GM21576 (cell line): Measurements from ENCODE around the gene HPS1.

ENCODE experiments used
- ATAC-seq: cut with Tn5 transposase; IDR thresholded peaks from one replicate; pipeline ENCODE4 v1.9.1; 2021; ENCODE audit warnings: mild to moderate bottlenecking, moderate library complexity; ENCODE audit not compliant: unreplicated experiment

Gene HPS1

DNA sequence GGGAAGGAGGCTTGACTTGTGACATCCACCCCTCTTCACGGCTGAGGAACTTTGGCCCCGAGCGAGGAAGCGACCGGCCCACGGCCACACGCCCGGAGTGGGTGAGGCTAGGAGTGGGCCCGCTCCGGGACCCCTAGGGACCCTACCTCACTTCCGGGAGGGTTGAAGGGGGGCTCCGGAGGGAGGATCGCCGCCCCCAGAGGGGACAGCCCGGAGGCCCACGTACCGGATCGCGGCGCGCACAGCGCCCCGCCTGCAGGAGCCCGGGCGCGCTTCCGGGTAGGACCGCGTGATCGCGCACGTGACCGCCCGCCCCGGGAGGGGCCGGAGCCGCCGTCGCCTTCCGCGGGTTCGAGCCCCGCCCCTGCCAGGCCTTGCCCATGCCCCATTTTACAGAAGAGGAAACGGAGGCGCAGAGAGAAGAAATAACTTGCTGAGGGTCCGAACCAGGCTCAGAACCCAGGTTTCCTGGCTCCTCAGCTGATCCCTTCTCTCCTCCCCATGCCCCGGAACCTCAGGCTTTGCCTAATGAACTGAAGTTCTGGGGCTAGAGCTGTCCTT, at the start of gene HPS1:
Gene HPS1, minus strand, starts transcription at position 275 of the 561 bp plus-strand sequence. CDS start 3,695 bp downstream, outside the sequence.
- ATAC-seq: peak; percentile 86

DNA sequence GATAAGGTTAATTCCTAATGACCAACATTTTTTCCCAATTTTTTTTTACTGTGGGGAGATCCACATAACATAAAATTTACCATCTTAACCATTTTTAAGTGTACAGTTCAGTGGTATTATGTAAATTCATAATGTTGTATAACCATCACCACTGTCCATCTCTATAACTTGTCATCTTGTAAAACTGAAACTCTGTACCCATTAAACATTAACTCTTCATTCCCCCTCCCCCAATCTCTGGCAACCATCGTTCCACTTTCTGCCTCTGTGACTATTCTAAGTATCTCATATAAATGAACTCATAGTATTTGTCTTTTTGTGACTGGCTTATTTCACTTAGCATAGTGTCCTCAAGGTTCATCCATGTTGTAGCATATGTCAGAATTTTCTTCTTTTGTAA, 46.0 kb upstream of the HPS1 start:
- no peak for ATAC-seq

DNA sequence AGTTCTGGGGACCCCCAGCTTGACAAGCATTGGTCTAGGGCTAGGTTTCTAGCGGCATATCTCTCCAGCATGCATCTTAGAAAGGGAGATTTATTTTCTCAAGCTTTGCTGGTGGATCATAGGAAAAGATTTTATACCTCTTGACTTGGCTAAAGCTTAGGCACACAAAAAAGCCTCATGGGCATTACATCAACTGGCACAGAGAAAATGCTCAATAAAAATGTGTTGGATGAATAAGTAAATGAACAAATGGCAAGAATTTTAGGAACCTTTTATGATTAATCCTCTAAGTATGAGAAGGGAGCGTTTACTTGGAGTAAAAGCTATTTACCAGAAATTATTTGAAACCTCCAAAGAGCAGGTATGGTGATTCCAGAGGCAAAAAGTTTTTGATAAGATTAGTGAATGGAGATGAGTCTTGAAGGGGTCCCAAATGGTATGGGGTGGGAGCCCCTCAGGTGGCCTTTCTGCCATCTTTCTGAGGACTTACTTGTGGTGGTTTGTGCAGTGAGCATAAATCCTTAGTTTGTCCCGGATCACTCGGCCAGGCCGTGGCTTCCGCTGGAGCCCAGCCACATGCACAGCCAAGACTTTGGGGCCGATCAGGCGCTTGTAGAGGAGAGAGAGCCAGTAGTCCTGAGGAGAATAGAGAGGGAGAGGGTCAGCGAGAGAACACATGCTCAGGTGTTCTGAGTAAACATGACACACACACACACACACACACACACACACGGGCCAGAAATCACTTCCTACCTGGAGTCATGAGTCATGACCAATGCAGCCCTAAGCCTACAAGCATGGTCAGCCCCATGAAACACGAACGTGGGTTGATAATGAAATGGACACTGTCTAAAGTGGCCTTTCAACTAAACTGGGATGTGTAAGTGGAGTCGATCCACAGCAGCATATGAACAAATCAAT, 43.1 kb upstream of the HPS1 start:
- no peak for ATAC-seq

DNA sequence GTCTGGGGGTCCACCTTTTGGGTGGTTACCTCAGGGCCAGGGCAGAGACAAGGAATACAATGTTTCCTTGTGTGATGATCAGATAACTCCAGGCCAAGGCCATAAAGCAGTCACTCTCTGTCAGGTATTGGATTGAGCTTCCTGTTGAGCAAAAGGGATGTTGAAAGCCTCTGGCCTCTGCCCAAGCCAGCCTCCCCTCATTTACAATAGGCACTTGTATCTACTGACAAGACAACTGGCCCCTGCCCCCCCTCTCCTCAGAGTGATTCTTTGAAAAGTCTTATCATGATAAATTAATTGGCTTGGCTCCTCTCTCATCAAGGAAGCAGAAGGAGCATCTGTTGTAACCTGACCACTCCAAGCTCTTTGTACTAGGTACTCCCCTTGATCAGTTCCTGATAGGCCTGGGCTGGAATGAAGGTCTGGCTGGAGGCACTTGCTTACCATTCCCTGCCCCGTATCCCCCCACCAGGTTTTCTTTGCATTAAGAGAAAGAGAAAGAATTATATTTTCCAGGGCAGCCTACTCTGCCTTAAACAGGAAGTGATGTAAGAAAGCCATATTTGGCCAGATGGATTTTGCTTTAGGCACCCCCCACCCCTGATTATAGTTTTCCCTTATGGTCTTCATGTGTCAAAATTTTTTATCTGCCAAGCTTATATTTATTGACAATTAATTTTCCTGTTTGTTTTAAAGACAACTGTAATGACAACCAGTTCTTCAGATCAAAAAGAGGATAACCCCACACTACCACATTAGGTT, 42.1 kb upstream of the HPS1 start:
- ATAC-seq: no peak

DNA sequence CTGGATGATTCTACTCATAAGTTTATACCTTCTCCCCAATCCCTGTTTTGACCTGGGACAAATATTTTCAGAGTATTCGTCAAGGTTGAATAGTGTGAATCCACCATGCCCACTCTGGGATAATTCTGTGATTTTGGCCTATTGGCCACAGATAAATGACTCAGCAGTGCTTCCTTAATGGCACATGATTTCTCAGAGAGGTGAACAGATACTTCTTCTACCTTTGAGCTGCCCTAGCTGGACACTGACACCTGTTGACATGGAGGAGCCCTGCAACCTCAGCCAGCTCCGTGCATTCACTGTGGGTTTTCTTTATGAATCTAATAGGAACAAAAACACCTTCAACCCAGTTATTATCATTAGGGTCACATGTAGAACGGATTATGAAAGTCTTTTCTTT, 40.9 kb upstream of the HPS1 start:
- no peak for ATAC-seq

DNA sequence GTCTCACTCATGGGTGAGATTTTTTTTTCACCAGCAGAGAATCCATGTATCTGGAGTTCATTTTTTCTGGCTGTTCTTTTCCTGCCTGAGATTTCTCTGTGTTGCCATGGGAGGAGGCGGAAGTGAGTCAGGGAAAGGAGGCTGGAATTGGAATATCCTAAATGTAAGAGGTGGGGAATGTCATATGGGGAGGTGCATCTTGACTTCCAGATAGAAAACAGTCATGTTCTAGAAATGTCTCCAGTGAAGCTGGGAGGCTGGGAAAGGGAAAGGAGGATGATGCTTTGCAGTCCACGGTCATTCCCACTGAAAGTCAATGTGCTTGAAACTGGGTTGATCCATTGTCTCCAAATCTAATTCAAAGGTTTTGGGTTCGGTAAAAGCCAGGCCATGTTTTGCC, 39.7 kb upstream of the HPS1 start:
- no peak for ATAC-seq

DNA sequence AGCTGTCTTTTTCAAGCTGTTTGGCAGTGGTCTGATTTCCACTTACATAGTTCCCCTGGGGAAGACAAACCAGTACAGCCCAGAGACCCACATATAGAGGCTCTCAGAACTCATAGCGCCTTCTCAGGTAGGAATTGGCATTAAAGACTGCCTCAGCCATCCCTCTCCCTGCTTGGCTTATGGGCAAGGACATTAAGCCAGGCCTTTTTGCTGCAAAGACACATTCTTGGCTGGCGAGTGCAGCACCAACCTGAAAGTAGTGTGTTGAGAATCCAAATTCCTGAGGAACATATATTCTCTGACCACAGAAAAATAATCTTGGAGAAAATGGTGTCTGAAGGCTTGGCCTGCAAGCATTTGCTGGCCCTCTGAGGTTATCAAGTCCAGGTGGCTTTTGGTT, 39.2 kb upstream of the HPS1 start:
- ATAC-seq: no peak

DNA sequence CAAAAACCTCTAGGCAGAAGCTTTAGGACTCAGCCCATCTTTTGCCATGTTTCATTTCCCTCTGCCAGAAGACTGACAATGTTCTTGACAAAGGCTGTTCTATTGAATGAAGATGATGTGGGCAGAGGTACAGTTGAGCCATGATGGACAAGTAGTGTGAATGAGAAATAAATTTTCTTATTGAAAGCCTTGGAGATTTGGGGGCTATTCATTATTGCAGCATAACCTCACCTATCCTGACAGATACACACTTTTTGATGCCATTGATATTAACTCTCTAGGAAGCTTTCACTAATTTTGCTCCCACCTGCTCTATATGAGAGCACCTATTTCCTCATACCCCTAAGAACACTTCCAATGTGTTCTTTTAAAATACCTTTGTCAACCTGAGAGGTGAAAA, 36.9 kb upstream of the HPS1 start:
- no peak for ATAC-seq

DNA sequence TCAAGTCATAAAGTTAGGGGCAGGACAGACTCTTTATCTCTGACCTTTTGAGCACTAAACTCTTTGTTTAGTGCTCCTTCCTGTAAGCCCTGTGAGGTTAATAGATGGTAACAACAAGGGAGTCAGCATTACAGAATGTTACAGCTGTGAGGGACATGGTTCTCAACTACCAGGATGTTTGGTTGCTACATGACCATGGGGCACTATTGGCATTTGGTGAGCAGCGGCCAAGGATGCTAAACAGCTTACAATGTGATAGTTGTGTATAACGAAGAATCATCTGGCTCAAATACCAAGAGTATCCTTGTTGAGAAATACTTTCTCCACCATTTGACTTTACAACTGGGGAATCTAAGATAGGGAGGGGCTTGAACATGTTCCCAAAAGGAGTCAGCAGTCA, 35.4 kb upstream of the HPS1 start:
- ATAC-seq: no peak

DNA sequence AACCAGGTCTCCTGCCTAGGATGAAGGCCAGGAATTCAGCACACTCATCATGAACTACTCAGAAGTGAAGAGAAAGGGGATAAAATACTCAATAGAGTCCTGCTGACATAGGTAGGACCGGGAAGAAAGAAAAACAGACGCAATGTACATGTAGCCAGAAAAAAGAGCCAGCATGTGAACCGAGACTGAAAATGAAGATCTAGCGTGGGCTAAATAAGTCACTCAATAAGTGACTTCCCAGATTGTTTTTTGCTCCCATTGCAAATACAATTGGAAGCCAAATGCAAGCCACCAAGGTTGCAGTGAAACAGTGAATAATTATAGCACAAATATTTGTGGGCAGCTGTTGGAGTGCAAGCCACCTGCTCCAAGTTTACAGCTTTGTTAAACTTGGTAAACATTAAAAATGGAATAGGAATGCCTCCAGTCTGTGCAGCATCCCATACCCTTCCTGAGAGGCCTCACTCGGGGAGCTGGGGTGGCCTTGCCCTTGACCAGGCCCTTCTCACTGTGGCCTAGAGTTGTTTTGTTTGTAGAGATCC, 34.7 kb upstream of the HPS1 start:
- ATAC-seq: no peak

DNA sequence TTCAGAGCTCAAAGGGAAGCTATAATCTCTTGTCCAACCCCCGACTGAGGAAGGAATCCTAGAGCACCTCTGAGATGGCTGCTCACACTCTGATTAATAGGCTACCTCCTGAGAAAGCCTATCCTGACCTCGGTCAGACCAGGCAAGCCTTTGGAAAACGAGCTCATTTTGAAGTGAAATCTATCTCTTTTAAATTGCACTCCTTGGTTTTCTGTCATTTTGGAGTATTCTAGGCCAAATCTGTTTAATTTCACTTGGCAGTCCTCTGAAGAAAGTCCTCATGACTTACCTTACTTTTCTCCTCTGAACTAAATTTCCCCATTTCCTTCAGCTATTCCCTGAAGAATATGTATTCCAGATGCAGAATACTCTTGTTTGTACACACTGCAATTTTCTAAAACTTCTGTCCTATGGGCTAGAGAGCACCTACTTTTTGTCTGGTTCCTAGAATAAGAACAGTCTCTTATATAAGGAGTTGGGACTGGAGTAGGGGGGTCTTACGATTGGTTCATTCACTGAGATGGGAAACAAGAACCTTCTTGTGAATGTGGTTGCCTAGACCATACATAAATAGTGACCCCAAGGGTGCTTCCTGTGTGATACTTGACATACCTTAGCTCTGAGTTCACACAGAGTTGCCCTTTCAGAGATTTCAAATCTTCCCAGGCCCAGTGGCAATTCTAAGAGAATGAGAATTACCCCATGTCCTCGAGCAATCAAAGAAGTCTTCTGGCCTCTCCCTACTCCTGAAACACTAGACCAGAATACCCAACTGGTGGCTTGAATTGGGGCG, 31.9 kb upstream of the HPS1 start:
- ATAC-seq: no peak

DNA sequence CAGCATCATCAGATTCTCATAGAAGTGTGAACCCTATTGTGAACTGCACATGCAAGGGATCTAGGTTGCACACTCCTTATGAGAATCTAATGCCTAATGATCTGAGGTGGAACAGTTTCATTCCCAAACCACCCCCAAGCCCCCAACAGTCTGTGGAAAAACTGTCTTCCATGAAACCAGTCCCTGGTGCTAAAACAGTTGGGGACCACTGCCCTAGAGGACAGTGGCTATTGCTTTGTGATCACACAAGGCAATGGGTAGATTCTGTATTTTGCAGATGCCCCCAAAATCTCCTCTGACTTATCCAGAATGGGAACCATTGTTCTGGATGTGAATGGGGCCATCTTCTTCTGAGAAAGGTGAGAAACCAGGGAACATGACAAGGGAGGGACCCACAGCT, 31.1 kb upstream of the HPS1 start:
- ATAC-seq: no peak

DNA sequence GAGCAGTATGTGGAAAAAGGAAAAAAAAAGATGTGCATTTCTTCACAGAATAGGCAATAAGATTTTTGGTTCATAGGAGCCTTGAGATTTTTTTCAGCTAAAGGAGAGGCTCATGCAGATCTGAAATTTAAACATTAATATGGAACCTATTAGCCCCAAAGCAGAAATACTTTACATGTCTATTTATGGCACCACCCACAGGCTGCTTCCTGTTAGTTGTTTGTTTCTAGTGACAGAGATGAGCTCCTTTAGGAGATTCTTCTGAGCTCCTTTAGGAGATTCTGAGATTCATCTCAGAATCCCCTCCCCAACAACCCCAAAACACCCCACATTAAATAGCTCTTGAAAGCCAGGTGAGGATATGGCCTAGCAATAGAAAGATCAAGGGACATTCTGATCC, 27.9 kb upstream of the HPS1 start:
- peak; percentile 74 for ATAC-seq

DNA sequence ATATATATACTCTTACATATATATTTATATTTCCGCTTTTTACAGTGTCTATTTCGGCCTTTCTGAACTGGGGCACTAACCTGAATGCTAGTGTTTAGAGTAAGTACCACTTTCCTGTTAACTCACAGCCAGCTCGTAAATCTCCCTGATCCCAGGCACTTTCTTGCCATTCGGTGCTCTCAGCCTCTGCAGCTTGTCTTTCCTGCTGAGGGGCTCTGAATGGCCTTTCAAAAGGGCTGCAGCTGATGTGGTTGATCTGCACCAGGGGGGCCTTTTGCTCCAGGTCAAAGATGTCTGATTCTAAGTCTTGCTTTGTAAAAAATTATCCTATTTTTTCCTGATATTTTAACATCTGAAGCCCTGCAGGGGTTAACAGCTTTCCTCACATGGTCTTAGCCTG, 25.5 kb upstream of the HPS1 start:
- no peak for ATAC-seq

DNA sequence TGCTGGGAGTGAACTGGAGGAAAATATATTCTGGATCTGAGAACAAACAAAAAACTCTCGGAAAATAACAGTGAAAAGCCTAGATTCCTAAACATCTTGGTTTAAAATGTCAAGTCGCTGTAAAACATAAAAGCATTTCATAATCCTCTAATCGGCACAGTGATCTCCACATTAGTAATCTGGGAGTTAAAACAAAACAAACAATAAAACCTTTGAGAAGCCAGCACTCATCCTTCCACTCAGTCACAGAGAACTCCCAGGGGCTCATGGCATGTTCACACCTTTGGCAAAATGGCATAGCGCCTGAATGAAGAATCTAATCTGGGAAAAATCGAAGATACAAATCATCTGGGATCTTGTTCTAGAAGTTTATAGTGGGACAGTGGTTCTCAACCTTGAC, 24.1 kb upstream of the HPS1 start:
- no peak for ATAC-seq

DNA sequence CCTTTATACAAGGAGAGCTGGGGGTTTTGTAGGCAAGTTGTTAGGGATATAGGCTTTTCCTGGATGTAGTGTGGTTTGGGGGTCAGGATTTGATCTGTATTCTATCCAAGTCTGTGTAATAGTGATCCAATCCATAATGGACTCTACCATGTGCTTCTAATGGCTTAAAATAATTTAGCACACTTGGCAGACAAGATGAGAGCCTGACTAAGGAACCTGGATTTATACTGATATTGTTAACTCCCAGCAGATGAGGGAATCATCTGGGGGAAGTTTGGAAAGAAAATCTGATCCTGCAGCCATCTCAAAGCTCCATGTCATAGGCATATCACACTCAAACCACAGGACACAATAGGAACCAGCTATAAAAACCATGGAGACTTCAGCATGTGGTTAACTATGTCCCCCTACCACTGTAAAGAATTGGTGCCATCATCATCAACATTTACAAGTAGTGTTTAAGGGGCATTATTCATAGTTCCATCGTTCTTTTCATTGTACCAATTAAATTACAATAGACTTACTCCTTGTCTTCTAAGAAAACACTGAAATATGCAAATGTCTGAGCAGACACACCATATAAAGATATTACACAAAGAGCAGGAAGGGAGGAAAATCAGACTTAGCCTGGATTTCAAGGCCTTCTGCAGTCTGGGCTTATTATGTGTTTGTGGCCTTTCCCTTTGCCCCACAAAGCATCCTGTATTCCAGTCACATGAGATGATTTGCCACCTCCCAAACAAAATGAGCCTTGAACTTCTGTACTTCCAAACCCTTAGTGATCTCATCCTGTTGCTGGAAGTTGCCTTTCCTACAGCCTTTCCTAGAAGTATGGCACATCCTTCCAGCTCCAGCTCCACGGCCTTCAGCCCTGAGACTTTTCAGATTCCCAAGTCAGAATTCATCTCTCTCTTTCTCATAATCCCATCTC, 22.5 kb upstream of the HPS1 start:
- no peak for ATAC-seq

DNA sequence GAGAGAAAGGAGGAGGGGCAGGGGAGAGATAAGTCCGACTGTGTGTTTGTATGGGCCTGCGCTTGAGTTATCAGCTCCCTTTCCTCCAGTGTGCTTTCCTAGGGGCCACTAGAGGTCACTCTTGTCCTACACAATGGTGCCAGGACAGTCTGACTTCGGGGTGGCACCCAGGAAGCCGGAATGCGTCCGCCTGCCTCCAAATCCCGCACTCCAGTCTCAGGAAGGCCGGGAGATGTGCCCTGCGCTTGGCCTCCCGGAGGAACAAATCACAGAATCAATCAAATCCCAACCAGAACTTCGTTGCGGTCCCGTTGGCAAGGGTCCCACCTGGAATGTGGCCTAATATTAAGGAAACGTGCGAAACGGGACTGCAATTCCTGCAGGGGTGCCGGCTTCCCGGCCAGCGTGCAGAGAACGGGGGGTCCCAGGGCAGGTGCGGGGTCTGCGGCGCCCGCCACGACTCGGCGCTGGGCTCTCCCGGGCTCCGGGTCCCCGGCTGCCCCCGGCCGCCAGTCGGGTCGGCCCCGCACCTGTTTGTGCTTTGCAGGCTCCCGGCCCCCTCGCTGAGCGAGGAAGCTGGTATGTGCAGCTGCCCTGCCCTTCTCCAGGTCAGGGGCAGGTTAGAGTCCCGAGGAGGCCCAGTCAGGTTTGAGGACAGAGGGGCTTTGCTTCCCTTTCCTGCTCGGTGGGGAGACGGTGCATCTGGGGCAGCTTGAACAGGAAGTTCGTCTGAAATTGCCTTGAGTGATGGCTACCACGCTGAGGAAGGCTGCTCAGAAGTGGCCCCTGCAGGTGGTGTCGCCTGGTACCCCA, 21.0 kb upstream of the HPS1 start:
- ATAC-seq: peak; percentile 83

DNA sequence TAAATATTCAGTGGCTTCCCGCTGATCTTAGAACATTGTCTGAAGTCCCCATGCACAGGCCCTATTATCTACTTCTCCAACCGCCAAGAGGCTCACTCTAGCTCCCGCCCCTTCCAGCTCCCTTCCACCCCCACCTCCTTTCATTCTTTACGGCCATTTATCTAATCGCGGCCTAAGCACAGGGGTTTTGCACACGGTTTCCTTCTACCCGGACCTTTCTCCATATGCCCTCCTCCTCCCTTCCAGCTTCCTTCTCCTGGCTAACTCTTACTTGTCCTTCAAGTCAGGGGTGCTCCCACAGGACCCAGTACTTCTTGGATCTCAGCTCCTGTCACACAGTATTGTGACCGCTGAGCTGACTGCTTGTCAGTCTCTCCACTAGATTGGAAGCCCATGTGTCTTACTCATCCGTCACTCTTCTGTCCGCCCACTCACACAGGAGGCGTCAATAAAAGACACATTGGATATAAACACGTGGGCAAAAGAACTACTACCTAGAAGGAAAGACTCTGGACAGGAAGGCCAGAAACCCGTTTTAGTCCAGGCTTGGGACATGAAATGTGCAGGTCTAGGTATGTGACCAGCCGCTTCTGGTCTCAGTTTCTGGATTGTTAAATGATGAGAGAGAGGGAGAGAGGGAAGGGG, 20.2 kb upstream of the HPS1 start:
- no peak for ATAC-seq
